ENCODE measurements around the gene ASB6. TPM values are rescaled to one million over a fixed set of nuclear protein-coding genes. Genes with fewer than 3 reads are reported as not detected.
"Not testable (repeated sequence)": the region's sequence is repeated elsewhere in the genome, so short reads cannot be mapped to it uniquely, and the experiment has no call there.

ASB6 gene
- total RNA-seq, 1 experiment from 2014 or later: 21.0 TPM

DNA sequence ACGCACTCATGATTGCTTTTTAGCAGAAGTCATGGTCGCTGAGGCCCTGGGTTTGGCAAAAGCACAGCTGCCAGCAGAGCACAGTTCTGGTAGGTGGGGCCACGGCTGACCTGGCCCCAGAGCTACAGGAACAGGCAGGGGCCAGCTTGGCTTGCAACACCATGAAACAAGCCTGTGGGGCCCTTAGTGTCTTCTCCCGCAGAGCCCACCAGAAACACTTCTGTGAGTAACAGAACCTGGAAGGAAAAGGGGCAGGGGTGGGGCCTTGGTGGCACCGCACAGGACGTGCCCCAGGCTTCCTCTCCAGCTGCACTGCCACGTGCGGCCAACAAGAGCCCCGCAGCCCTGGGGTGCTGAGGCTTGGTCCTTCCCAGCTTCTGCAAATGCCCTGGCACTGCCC lies 4.8 kb downstream of the ASB6 start:
- H3K14ac ChIP-seq (ENCODE audit: insufficient read depth, low read length): no peak overlapping the region
- H3K79me2 ChIP-seq (ENCODE audit: insufficient read depth, low read length): peaks cover 10% of the 10 kb centered on the region; the same call in 1 of the 2 replicates
- H3K27me3 Mint-ChIP-seq (ENCODE audit: low read depth): peaks cover 2% of the 10 kb centered on the region
- H4K8ac ChIP-seq (replicated peaks; ENCODE audit: insufficient read length, low read depth, low read length): no peak overlapping the region
- H3K23ac ChIP-seq (ENCODE audit: insufficient read length, low read depth, low read length): no peak overlapping the region
- no peaks in the 10 kb centered on the region for H3K27me3 ChIP-seq (ENCODE audit: insufficient read depth, low read length)
- H3K9me3 Mint-ChIP-seq: no peaks in the 10 kb centered on the region; a peak in 1 of 5 replicates
- no peaks in the 10 kb centered on the region for H4K20me1 ChIP-seq (ENCODE audit: control insufficient read depth, insufficient read depth, insufficient read length)
- H2BK20ac ChIP-seq (ENCODE audit: low read depth, low read length, poor library complexity, severe bottlenecking): no peak overlapping the region
- TF ChIP-seq, protein P1, sequence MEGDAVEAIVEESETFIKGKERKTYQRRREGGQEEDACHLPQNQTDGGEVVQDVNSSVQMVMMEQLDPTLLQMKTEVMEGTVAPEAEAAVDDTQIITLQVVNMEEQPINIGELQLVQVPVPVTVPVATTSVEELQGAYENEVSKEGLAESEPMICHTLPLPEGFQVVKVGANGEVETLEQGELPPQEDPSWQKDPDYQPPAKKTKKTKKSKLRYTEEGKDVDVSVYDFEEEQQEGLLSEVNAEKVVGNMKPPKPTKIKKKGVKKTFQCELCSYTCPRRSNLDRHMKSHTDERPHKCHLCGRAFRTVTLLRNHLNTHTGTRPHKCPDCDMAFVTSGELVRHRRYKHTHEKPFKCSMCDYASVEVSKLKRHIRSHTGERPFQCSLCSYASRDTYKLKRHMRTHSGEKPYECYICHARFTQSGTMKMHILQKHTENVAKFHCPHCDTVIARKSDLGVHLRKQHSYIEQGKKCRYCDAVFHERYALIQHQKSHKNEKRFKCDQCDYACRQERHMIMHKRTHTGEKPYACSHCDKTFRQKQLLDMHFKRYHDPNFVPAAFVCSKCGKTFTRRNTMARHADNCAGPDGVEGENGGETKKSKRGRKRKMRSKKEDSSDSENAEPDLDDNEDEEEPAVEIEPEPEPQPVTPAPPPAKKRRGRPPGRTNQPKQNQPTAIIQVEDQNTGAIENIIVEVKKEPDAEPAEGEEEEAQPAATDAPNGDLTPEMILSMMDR (conservative IDR thresholded peaks at IDR 0.05): no peak
- peaks cover 24 to 56% (median 54%) of the 10 kb centered on the region in 3 experiments for H3K36me3 Mint-ChIP-seq (ENCODE audit: insufficient read depth in 1 of 3, low read depth in 3 of 3)
- H3K4ac ChIP-seq (ENCODE audit: low read depth, low read length): no peak overlapping the region
- H2BK120ac ChIP-seq (ENCODE audit: low read depth, low read length, poor library complexity, severe bottlenecking): no peak overlapping the region
- no peaks in the 10 kb centered on the region for H3K4me1 ChIP-seq (ENCODE audit: insufficient read depth, low read length)
- H3K4me1 Mint-ChIP-seq: peaks cover 7 to 14% of the 10 kb centered on the region in 2 experiments
- no peak overlapping the region for H3K27ac ChIP-seq (ENCODE audit: insufficient read length, low read depth, low read length)
- no peak overlapping the region for H2BK5ac ChIP-seq (ENCODE audit: insufficient read length, low read length)
- no peak overlapping the region for H3K56ac ChIP-seq (ENCODE audit: insufficient read length, low read depth, low read length)
- no peak overlapping the region for H2AFZ ChIP-seq (ENCODE audit: low read length)
- H4K5ac ChIP-seq (ENCODE audit: insufficient read length, low read depth, low read length): no peak overlapping the region
- peaks cover 11% of the 10 kb centered on the region for H3K79me1 ChIP-seq (ENCODE audit: insufficient read depth, low read depth, low read length, poor library complexity, severe bottlenecking)
- H3K18ac ChIP-seq (ENCODE audit: insufficient read length, low read depth, low read length): no peak overlapping the region
- H3K9me3 ChIP-seq (ENCODE audit: control insufficient read depth, low read depth, low read length): no peaks in the 10 kb centered on the region
- H2BK15ac ChIP-seq (ENCODE audit: low read depth, low read length): no peak overlapping the region
- H3K4me2 ChIP-seq (ENCODE audit: insufficient read depth, insufficient read length, low read length): no peak overlapping the region
- no CpG with 5 or more reads among the region's 9 CpGs for whole genome bisulfite sequencing (ENCODE audit: extremely low coverage, insufficient read length, low lambda C conversion rate)
- no peak for DNase-seq
- H4K91ac ChIP-seq (ENCODE audit: insufficient read length, low read depth, low read length): no peak overlapping the region
- H2BK12ac ChIP-seq (ENCODE audit: insufficient read length, low read depth, low read length): no peak overlapping the region
- no peak overlapping the region for H3K9ac ChIP-seq (ENCODE audit: extremely low read depth, insufficient read length, low read length)
- H2AK5ac ChIP-seq (ENCODE audit: insufficient read length, low read length): no peak overlapping the region
- no peak overlapping the region for H3K27ac Mint-ChIP-seq
- peaks cover 8% of the 10 kb centered on the region for H3K23me2 ChIP-seq (ENCODE audit: insufficient read length, low read depth, low read length, poor library complexity, severe bottlenecking)
- no peak overlapping the region for H3K4me3 Mint-ChIP-seq
- H3T11ph ChIP-seq (ENCODE audit: low read length): no peak overlapping the region

DNA sequence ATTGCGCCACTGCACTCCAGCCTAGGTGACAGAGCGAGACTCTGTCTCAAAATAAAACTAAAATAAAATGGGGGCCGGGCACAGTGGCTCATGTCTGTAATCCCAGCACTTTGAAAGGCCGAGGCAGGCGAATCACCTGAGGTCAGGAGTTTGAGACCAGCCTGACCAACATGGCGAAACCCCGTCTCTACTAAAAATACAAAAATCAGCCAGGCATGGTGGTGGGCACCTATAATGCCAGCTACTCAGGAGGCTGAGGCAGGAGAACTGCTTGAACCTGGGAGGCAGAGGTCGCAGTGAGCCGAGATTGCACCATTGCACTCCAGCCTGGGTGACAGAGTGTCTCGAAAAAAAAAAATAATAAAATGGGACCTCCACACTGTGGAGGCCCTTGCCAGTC lies 5.6 kb downstream of the ASB6 start:
- H3K79me1 ChIP-seq (ENCODE audit: insufficient read depth, low read depth, low read length, poor library complexity, severe bottlenecking); H3K9ac ChIP-seq (ENCODE audit: extremely low read depth, insufficient read length, low read length); H3K23me2 ChIP-seq (ENCODE audit: insufficient read length, low read depth, low read length, poor library complexity, severe bottlenecking); H4K5ac ChIP-seq (ENCODE audit: insufficient read length, low read depth, low read length); H2BK5ac ChIP-seq (ENCODE audit: insufficient read length, low read length); H3K27ac Mint-ChIP-seq; H4K20me1 ChIP-seq (ENCODE audit: control insufficient read depth, insufficient read depth, insufficient read length); H2BK12ac ChIP-seq (ENCODE audit: insufficient read length, low read depth, low read length); H3K27me3 Mint-ChIP-seq (ENCODE audit: low read depth); H2BK15ac ChIP-seq (ENCODE audit: low read depth, low read length); H3K9me3 ChIP-seq (ENCODE audit: control insufficient read depth, low read depth, low read length); H4K91ac ChIP-seq (ENCODE audit: insufficient read length, low read depth, low read length); H3K4me2 ChIP-seq (ENCODE audit: insufficient read depth, insufficient read length, low read length); H3K4ac ChIP-seq (ENCODE audit: low read depth, low read length); DNase-seq; H3K4me1 ChIP-seq (ENCODE audit: insufficient read depth, low read length); H3K18ac ChIP-seq (ENCODE audit: insufficient read length, low read depth, low read length); H3K27ac ChIP-seq (ENCODE audit: insufficient read length, low read depth, low read length); H3K9me3 Mint-ChIP-seq; H3K14ac ChIP-seq (ENCODE audit: insufficient read depth, low read length); H3K4me3 Mint-ChIP-seq; H2BK120ac ChIP-seq (ENCODE audit: low read depth, low read length, poor library complexity, severe bottlenecking); H4K8ac ChIP-seq (replicated peaks; ENCODE audit: insufficient read length, low read depth, low read length); H2AFZ ChIP-seq (ENCODE audit: low read length); H3K23ac ChIP-seq (ENCODE audit: insufficient read length, low read depth, low read length); H2AK5ac ChIP-seq (ENCODE audit: insufficient read length, low read length); H3K56ac ChIP-seq (ENCODE audit: insufficient read length, low read depth, low read length); H2BK20ac ChIP-seq (ENCODE audit: low read depth, low read length, poor library complexity, severe bottlenecking); H3T11ph ChIP-seq (ENCODE audit: low read length); H3K27me3 ChIP-seq (ENCODE audit: insufficient read depth, low read length): not testable (repeated sequence)
- Mint-ChIP-seq H3K36me3 (ENCODE audit: insufficient read depth in 1 of 3, low read depth in 3 of 3) (peaks cover 24 to 61% (median 60%) of the 10 kb centered on the region in 3 experiments), H3K4me1 (peaks cover 7 to 14% of the 10 kb centered on the region in 2 experiments)
- WGBS (ENCODE audit: extremely low coverage, insufficient read length, low lambda C conversion rate): no CpG with 5 or more reads among the region's 10 CpGs
- peaks cover 17% of the 10 kb centered on the region; the same call in 1 of the 2 replicates for H3K79me2 ChIP-seq (ENCODE audit: insufficient read depth, low read length)

Measured in H9 (cell line).